ENCODE data around the gene MAX. TPM values are rescaled to one million over a fixed set of nuclear protein-coding genes. Genes with fewer than 3 reads are reported as not detected.
A peak's percentile ranks its signal among the peaks of the same experiment; 100 is the strongest.

The MAX gene
- total and polyA plus RNA-seq, 2 experiments from 2014 or later, result 25.0 to 27.7 TPM

GRCh38 chr14:65057695-65058094, 44.6 kb downstream of the MAX start (continued):
- no peak for TF ChIP-seq CREB1 (CRISPR knock-in tag; IDR thresholded peaks at IDR 0.05; ENCODE audit: low read depth)

DNA sequence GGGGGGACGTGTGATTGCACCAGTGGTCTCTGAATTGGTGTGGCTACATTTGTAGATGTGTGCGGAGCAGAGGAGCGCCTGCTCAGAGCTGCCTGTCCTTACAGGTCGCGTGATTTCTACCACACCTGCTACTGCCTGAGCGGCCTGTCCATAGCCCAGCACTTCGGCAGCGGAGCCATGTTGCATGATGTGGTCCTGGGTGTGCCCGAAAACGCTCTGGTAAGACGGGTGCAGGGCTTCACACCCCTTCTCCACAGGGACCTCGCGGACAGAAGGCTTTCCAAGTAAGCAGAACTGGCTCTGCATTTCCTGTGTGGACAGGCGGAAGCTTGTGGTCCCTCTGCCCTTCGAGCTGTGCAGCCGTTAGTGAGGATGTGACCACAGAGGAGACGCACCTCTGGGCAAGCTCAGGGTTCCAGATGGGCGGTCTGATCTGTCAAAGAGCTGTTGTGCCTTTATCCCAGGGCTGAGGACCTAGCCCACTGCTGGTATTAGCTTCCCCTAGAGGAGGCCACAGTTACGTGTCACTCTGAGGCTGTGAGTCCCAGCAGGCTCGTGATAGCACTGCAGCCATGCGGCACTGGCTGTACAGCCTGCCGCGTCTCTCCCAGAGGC, 47.7 kb downstream of the MAX start:
- H3K4me1 Mint-ChIP-seq, result peaks cover 3% of the 10 kb centered on the region; the same call in 2 of the 3 replicates
- Histone ChIP-seq H3K9me2 (ENCODE audit: insufficient read depth) (no peaks in the 10 kb centered on the region), H3F3A (replicated peaks; ENCODE audit: low read depth) (no peaks in the 10 kb centered on the region), H3K79me2 (replicated peaks; ENCODE audit: insufficient read depth) (no peaks in the 10 kb centered on the region), H3K27ac (ENCODE audit: low read depth) (no peak overlapping the region), H3K4me3 (no peak overlapping the region), H3K4me2 (no peak overlapping the region), H3K27me3 (ENCODE audit: insufficient read depth) (no peaks in the 10 kb centered on the region), H2AFZ (no peak overlapping the region), H3K36me3 (ENCODE audit: insufficient read depth) (peaks cover 3% of the 10 kb centered on the region; the same call in 1 of the 2 replicates), H4K20me1 (replicated peaks; ENCODE audit: insufficient read depth) (0 out of 2 replicates have a peak, but pooled peaks cover 4% of the 10 kb centered on the region), H3K4me1 (ENCODE audit: insufficient read depth) (no peaks in the 10 kb centered on the region)
- TF ChIP-seq ZNF462 (CRISPR knock-in tag; IDR thresholded peaks at IDR 0.05), result no peak
- no peak for TF ChIP-seq ETS1 (IDR thresholded peaks at IDR 0.05)
- no peak for TF ChIP-seq ZNF331 (CRISPR knock-in tag; IDR thresholded peaks at IDR 0.05; ENCODE audit: low read depth)
- TF ChIP-seq CREB1 (CRISPR knock-in tag; IDR thresholded peaks at IDR 0.05; ENCODE audit: low read depth), result no peak
- no peak for TF ChIP-seq JUNB (IDR thresholded peaks at IDR 0.05; ENCODE audit: unreplicated experiment)
- TF ChIP-seq EZH2phosphoT487 (IDR thresholded peaks at IDR 0.05; ENCODE audit: unreplicated experiment), result no peak
- TF ChIP-seq POLR2AphosphoS5 (IDR thresholded peaks at IDR 0.05; ENCODE audit: low read depth), result no peak
- TF ChIP-seq, protein P1, sequence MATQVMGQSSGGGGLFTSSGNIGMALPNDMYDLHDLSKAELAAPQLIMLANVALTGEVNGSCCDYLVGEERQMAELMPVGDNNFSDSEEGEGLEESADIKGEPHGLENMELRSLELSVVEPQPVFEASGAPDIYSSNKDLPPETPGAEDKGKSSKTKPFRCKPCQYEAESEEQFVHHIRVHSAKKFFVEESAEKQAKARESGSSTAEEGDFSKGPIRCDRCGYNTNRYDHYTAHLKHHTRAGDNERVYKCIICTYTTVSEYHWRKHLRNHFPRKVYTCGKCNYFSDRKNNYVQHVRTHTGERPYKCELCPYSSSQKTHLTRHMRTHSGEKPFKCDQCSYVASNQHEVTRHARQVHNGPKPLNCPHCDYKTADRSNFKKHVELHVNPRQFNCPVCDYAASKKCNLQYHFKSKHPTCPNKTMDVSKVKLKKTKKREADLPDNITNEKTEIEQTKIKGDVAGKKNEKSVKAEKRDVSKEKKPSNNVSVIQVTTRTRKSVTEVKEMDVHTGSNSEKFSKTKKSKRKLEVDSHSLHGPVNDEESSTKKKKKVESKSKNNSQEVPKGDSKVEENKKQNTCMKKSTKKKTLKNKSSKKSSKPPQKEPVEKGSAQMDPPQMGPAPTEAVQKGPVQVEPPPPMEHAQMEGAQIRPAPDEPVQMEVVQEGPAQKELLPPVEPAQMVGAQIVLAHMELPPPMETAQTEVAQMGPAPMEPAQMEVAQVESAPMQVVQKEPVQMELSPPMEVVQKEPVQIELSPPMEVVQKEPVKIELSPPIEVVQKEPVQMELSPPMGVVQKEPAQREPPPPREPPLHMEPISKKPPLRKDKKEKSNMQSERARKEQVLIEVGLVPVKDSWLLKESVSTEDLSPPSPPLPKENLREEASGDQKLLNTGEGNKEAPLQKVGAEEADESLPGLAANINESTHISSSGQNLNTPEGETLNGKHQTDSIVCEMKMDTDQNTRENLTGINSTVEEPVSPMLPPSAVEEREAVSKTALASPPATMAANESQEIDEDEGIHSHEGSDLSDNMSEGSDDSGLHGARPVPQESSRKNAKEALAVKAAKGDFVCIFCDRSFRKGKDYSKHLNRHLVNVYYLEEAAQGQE (IDR thresholded peaks at IDR 0.05; ENCODE audit: unreplicated experiment), result no peak
- TF ChIP-seq EZH2 (IDR thresholded peaks at IDR 0.05; ENCODE audit: low read depth, unreplicated experiment), result no peak
- no peak for TF ChIP-seq ZNF114 (CRISPR knock-in tag; IDR thresholded peaks at IDR 0.05)
- TF ChIP-seq CTCF (conservative IDR thresholded peaks at IDR 0.05; ENCODE audit: low read depth in 2 of 2), result no peak
- no peak for TF ChIP-seq STAT1 (IDR thresholded peaks at IDR 0.05; ENCODE audit: unreplicated experiment)
- TF ChIP-seq NANOG (IDR thresholded peaks at IDR 0.05; ENCODE audit: borderline replicate concordance), result no peak
- H3K27ac Mint-ChIP-seq, result no peak overlapping the region
- H3K27me3 Mint-ChIP-seq (ENCODE audit: insufficient read depth, low read depth, poor library complexity), result no peaks in the 10 kb centered on the region
- DNase-seq (ENCODE audit: low spot score) (peak; percentile 34), ATAC-seq (peak; percentile 81)
- no peak overlapping the region for H3K4me3 Mint-ChIP-seq
- H3K36me3 Mint-ChIP-seq (ENCODE audit: low read depth), result peaks cover 3% of the 10 kb centered on the region; the same call in 1 of the 3 replicates
- H3K9me3 Mint-ChIP-seq, result no peaks in the 10 kb centered on the region

All from GM23338 (cell line).